HG02884 (cell line): ENCODE measurements around the gene USP3.

ENCODE experiments used
- ATAC-seq: cut with Tn5 transposase; IDR thresholded peaks from one replicate; pipeline ENCODE4 v1.9.1; 2021; ENCODE audit warnings: mild to moderate bottlenecking, moderate library complexity; ENCODE audit not compliant: unreplicated experiment

USP3 gene

DNA sequence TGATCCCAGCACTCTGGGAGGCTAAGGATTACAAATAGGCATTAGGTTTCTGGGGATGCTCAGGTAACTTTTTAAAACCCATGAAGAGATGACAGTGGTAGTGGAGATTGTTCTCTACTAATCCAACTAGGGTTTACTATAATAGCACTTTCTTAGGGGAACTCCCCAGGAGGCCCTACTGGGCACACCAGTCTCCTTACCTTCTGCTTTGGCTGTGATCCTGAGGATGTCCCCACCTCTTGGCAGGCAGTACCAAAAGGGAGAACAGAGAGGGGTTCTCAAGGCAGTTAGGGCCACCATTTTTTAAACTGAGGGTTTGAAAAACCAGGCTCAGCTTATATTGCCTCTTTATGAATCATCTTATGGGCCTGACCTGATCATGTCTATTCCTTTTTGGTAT lies 77.8 kb downstream of the USP3 start:
- ATAC-seq = no peak

DNA sequence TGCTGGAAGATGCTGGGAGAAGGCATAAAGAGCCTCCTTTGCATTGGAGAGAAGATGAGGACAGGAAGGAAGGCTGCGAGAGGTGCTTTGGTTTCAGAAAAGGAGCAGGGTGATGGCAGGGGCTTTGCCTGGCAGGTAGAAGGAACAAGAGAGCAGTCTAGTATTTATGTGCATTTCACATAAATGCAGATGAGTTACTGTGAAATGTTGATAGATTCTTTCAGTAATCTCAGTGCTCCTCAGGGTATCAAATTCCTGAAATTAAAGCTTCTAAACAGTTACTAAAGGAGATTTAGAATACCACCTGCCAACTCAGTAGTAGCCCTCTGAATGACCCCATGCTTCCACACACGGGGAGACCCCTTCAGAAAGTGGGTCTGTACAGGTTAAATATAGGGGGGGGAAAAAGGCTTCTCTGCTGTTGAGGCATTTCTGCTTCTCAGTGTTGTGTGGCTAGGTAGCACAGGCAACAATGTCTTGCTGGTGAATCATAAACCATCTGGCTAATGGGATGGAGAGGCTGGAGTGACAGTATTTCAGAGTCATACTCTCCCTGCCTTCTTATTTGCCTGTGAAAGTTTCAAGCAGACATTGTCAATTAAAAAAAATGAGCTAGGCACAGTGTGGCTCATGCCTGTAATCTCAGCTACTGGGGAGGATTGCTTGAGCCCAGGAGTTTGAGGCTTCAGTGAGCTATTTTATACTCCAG lies 78.5 kb downstream of the USP3 start:
- ATAC-seq = no peak

GRCh38 chr15:63586790-63587189 lies 82.4 kb downstream of the USP3 start:
- no peak for ATAC-seq

DNA sequence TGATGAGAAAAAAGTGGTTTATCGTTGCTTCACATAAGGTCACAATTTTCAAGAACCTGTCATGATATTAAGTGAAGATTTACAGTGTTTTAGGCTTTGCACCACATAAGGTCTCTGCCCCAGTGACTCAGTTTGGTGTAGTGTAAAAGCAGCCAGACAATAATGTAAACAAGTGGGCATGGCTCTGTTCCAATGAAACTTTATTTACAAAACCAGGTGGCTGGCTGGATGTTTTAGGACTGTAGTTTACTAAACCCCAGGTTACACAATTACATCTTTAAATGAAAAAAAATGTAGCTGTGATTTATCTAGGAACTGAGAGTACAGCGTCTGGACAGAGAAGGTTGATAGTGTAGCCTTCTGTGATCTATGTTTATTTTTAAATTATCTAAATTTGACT lies 83.1 kb downstream of the USP3 start:
- no peak for ATAC-seq

DNA sequence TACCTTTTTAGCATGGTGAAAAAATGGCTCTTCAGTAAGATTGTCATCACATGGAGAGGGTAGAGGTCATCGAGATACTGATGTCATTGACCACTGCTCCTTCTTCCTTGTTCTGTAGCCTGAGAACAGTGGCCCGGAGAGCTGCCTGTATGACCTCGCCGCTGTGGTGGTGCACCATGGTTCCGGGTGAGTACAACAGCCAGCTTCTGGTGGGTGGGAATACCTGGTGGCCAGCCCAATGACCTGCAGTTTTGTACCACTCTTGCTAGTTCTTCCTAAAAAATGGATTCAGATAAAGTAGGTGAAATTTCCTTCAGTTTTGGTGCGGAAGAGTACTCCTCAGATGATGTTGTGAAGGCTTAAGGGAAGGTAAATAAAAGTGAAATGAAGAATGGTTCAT lies 84.4 kb downstream of the USP3 start:
- ATAC-seq = no peak

DNA sequence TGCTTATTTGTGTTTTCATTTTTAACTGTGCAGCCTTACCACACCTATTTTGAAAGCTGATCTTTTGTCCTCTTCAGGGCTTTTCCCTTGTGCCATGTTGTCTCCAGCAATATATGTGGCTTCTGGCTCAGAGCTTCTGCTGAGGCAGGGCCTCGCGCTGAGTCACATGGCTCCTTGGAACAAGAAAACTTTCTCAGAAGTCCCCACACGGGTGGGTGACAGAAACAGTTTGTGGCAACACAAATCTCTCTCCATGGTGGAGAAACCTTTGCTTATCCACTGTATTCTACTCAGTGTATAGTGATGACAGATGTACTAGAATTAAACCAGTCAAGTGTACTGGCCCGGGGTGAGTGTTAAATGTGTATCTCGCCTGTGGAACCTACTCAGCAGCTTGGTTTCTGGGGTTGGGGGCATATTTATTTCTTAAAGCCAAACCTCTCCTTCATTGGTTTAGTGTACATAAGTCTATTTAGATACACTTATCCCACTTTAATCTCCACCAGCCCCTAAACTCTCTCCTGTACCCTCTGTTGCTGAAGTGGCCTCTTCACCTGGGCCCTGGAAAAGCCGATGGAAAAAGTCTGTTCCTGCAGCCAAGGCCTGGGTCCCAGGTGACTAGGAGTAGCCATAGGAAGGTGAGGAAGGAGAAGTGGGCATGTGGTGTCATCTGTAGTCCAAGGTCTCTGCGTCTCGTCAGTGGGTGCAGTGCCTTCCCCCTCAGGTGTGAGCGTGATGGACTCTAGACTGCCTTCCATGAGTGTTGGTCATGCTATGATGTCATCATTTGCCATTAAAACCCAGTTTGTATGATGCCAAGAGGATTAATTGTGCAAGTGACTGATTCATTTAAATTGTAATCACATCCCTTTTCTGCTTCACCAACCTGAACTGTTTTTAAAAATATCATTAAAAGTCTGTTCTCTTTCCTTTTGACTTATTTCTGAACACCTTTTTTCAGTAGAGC lies 89.6 kb downstream of the USP3 start:
- ATAC-seq = no peak

GRCh38 chr15:63595065-63595464 lies 90.7 kb downstream of the USP3 start:
- ATAC-seq = no peak

GRCh38 chr15:63595688-63596087 lies 91.3 kb downstream of the USP3 start:
- ATAC-seq = no peak

DNA sequence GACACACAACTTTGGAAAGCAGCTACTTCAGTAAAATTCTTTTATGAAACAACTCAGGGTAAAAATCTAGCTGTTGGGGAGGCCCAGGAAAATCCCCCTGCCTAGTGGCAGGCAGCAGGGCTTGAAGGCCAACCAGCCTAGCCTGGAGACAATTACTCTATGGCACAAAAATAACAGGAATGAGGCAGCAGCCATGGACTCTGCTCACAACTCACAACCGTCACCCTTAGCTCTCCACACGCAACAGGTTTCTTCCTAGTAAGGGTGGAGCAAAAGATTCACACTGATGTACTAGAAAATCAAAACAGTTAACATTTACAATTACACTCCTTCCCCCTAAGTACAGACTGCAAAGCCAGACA lies 92.3 kb downstream of the USP3 start:
- no peak for ATAC-seq

DNA sequence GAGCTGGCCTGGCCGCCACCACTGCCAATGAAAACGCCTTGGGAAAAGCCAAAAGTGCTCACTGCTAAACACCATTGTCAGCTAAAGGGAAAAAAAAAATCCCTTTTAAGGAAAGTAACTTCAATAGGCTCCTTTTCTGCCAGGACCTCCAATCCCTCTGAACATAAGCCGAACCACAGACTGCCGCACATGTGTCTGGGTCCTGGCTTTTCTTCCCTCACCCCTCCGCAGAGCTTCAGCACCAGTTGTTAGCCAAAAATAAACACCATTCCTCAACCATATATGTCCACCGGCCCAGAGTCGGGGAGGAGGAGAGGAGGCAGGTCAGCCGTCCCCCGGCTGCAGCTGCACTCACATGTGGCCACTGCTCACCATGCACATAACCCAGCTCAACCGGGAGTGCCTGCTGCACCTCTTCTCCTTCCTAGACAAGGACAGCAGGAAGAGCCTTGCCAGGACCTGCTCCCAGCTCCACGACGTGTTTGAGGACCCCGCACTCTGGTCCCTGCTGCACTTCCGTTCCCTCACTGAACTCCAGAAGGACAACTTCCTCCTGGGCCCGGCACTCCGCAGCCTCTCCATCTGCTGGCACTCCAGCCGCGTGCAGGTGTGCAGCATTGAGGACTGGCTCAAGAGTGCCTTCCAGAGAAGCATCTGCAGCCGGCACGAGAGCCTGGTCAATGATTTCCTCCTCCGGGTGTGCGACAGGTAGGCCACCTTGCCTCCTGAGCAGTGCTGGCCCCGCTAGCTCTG lies 92.8 kb downstream of the USP3 start, which contains the start of gene FBXL22:
Gene FBXL22 (plus strand): TSS at position 350 of the 753 bp plus-strand sequence. CDS start 6 bp downstream, at position 356.
- ATAC-seq = no peak

- ATAC-seq = no peak
Measured at GRCh38 chr15:63597821-63598220, 93.4 kb downstream of the USP3 start.

DNA sequence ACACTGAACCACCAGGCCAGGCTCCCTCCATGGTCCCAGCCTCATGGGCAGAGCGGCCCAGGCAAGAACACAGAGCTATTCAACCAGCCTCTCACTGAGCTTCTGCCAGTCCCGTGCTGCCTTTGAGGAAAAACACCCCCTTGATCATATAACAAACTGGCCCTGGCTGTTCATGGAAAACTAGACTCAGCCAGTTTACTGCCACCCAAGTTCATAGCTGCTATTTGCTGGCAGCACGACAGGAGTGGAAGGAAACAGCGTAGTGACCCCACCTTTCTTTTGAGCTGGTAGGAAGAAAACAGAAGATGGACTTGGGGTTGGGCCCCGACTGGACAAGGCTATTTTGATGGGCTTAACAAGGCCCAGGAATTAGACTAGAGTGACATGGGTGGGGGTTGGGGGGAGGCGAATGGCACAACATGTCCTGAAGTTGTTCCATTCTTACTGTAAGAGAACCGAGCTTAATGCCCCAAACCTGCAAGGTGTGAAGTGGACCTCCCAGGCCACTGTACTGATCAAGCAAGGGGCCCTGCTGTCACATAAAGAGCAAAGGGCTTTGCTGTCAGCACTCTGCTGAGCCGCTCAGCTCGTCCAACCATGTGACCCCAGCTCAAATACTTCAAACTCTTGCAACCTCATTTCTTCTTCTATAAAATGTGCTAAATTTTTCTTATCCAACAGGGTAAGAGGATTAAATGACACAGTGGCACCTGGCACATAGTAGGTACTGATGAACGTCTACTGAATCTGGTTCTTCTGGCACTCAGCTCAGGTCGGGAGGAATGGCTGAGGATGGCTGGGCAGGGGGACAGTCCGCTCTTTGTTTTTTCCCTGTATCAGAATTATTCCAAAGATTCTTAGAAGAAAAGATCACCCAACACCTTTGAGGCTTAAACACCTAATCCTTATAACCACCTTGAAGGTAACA lies 94.3 kb downstream of the USP3 start:
- ATAC-seq = no peak

DNA sequence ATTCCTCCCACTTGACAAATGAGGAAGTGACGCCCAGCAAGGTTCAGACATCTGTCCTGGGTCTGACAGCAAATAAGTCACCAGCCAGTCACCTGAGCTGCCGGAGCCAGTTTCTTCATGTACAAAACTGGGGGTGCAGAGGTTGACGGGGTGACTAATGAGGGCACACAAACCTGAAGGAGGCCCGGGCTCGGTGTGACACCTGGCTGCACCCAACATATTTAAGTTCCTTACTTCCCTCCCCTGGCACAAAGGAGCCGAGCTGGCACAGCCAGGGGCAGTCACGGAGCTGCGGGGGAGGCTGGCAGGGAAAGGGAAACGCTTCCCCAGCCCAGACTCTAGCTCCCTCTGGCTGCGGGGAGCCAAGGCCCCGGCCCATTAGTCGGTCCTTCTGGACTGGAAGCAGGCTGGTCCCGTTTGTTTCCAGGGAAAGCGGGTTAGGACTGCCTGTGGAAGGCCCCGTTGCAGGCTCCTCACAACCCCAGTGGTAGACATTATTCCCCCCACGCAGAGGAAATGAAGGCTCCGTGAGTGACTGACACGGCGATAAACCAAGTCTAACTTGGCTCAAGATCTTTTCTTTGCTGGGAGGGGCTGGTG lies 95.1 kb downstream of the USP3 start:
- no peak for ATAC-seq

- no peak for ATAC-seq
Measured at GRCh38 chr15:63600001-63600615, 95.7 kb downstream of the USP3 start.

DNA sequence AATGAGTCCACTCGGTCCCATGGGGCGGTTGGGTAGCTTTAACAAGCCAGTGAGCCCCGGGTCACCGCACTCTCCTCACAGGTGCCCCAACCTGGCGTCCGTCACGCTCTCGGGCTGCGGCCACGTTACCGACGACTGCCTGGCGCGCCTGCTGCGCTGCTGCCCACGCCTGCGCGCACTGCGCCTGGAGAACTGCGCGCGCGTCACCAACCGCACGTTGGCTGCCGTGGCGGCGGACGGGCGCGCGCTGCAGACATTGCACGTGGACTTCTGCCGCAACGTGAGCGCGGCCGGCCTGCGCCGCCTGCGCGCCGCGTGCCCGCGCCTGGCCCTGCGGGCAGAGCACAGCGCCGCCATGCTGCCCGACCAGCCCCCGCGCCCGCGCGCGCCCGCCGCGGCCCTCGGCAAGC lies 96.2 kb downstream of the USP3 start:
- ATAC-seq = peak; percentile 65

GRCh38 chr15:63601026-63601703 lies 96.8 kb downstream of the USP3 start:
- ATAC-seq = peak; percentile 2

- no peak for ATAC-seq
Measured at GRCh38 chr15:63601704-63602185, 97.4 kb downstream of the USP3 start.

DNA sequence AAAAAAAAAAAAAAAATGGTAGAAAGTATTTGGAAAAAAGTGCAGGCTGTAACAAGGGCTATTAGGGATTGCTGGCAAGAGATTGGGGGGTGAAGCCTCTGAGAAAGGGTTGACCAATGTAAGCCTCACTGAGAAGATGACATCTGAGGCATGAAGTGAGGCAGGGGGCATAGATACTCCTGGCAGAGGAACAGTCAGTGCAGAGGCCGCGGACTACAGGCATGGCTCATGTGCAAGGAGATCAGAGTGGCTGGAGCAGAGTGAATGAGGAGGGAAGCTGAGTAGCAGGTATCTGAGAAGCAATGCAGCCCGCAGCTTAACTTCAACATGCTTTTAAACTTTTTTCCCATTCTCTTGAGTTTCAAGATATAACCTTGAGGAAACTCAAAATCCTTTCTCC lies 98.2 kb downstream of the USP3 start:
- ATAC-seq = no peak

GRCh38 chr15:63603516-63603915 lies 99.1 kb downstream of the USP3 start:
- no peak for ATAC-seq
